ENCODE measurements around the gene GPR3. TPM values are rescaled to one million over a fixed set of nuclear protein-coding genes. Genes with fewer than 3 reads are reported as not detected.
A peak's percentile ranks its signal among the peaks of the same experiment; 100 is the strongest.

Gene GPR3
- total and polyA plus RNA-seq, 2 donors (not counting 3 experiments of a cell fraction or from before 2014, with no cell fraction given): 1.8 TPM

DNA sequence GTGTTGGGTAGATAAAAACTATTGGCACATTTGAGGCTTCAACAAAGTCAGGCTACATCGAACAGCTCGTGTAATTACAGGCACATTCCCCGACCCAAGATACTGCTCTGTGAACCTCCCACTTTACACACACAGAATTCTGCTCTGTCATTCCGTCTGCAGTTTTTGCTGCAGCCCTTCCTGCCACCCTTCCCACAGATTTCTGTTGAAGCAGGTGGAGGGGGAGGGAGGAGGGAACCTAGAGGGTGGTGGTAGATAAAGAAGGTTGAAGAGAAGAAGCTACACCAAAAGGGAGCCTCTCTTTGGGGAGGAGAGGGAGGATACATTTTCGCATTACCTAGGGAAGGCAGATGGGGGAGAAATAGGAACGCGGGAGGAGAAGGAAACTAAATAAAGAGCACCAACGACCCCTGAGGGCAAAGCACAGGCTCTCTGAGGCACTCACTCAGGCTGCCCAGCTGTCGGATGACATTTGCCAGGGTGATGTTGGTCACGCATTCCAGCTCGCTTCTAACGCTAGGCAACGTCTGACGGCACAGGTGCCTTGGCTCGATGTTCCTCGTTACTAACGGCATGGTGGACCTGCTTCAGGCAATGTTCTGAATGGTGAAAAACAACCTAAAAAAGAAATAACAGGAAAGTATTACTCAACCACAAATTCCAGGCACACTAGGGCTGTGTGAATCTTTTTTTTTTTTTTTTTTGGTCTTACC is 36.0 kb downstream of the GPR3 start:
- peak overlapping the region; percentile 92 for H3K27ac ChIP-seq (ENCODE audit: insufficient read depth, low read depth, low read length)
- intact Hi-C loops (cut with micrococcal nuclease): loop anchor here (2.0 kb wide), 1 partner anchor 26 kb away; no protein-coding TSS in a partner anchor

DNA sequence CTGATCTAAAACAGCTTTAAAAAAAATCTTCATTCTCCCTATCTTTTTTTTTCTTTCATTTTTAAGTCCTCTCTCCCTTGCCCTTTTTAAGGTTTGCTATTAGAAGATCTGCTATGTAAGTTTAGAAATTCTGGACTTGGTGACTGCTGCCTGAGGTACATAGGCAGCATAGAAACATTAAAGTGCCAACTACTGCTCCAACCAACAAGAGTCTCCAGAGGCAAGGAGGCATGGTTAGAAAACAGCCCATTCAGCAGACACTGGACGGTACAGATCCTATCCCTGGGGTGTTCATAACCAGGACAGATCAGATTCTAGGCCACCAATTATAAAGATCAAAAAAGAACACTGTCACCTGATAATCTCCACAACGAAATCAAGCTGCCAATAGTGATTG is 36.6 kb downstream of the GPR3 start:
- TSS peak; percentile 15 for BruUV-seq (replicated peaks)
- dilution Hi-C loops (cut with MboI; ENCODE audit: extremely low pct_ligation_motif_present, low sequenced_read_pairs): no loop called here
- no peak for TF ChIP-seq MYC (IDR thresholded peaks at IDR 0.05; ENCODE audit: low read depth, low read length)
- TF ChIP-seq, protein P1, sequence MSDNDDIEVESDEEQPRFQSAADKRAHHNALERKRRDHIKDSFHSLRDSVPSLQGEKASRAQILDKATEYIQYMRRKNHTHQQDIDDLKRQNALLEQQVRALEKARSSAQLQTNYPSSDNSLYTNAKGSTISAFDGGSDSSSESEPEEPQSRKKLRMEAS (IDR thresholded peaks at IDR 0.05; ENCODE audit: insufficient read depth, insufficient read length): no peak
- TF ChIP-seq POLR2AphosphoS5 (IDR thresholded peaks at IDR 0.05; ENCODE audit: insufficient read depth, low read depth, low read length): no peak
- no peak for TF ChIP-seq EZH2 (IDR thresholded peaks at IDR 0.05; ENCODE audit: borderline replicate concordance, low read depth, low read length, severe bottlenecking)
- TF ChIP-seq FOS (IDR thresholded peaks at IDR 0.05; ENCODE audit: borderline replicate concordance, insufficient read depth, low read length): no peak
- TF ChIP-seq GATA2 (IDR thresholded peaks at IDR 0.05; ENCODE audit: insufficient read depth, insufficient read length, low read depth, low read length): no peak
- TF ChIP-seq, protein P2, sequence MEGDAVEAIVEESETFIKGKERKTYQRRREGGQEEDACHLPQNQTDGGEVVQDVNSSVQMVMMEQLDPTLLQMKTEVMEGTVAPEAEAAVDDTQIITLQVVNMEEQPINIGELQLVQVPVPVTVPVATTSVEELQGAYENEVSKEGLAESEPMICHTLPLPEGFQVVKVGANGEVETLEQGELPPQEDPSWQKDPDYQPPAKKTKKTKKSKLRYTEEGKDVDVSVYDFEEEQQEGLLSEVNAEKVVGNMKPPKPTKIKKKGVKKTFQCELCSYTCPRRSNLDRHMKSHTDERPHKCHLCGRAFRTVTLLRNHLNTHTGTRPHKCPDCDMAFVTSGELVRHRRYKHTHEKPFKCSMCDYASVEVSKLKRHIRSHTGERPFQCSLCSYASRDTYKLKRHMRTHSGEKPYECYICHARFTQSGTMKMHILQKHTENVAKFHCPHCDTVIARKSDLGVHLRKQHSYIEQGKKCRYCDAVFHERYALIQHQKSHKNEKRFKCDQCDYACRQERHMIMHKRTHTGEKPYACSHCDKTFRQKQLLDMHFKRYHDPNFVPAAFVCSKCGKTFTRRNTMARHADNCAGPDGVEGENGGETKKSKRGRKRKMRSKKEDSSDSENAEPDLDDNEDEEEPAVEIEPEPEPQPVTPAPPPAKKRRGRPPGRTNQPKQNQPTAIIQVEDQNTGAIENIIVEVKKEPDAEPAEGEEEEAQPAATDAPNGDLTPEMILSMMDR (IDR thresholded peaks at IDR 0.05; ENCODE audit: extremely low read depth in 1 of 2, insufficient read depth in 1 of 2, low read depth in 1 of 2, low read length in 2 of 2): no peak
- TF ChIP-seq POLR2A (IDR thresholded peaks at IDR 0.05; ENCODE audit: low read depth, low read length): no peak
- no peak for TF ChIP-seq JUN (IDR thresholded peaks at IDR 0.05; ENCODE audit: borderline replicate concordance, insufficient read depth, insufficient read length, low read depth)
- intact Hi-C loops (cut with micrococcal nuclease): loop anchor here (2.0 kb wide), 1 partner anchor 26 kb away; no protein-coding TSS in a partner anchor
- H3K9ac ChIP-seq (replicated peaks; ENCODE audit: extremely low read depth, insufficient read depth, low read length): peak overlapping the region; percentile 63
- peak overlapping the region; percentile 91 for H3K4me2 ChIP-seq (ENCODE audit: insufficient read depth, low read length)
- FAIRE-seq (no peak), DNase-seq (ENCODE audit: low read depth, low spot score) (no peak)
- peaks cover 51% of the 10 kb centered on the region for H3K4me1 ChIP-seq (ENCODE audit: control insufficient read depth, extremely low read depth, insufficient read depth, low read length)
- H3K9me1 ChIP-seq (replicated peaks; ENCODE audit: control insufficient read depth, extremely low read depth, insufficient read depth, low read length): no peaks in the 10 kb centered on the region
- H3K36me3 ChIP-seq (ENCODE audit: control insufficient read depth in 2 of 2, extremely low read depth in 1 of 2, insufficient read depth in 2 of 2, low read length in 2 of 2): peaks cover 6 to 11% of the 10 kb centered on the region in 2 experiments
- no peak overlapping the region for H2AFZ ChIP-seq (ENCODE audit: low read depth, low read length)
- H3K27me3 ChIP-seq (ENCODE audit: control insufficient read depth in 2 of 2, insufficient read depth in 2 of 2, low read length in 2 of 2): no peaks in the 10 kb centered on the region
- ChIA-PET POLR2A (interaction anchor here (0.6 to 1.5 kb wide), 4 partner anchors 12 to 258 kb away, joined by 3 to 8 read pairs (median 4); no protein-coding TSS in a partner anchor), CTCF (interaction anchor here (1.1 to 4.9 kb wide), 10 partner anchors 7 to 128 kb away, joined by 3 to 70 read pairs (median 4); partner anchors contain the start of gene WASF2)
- peak overlapping the region in 1 of 3 experiments; percentile 31 for H3K4me3 ChIP-seq (replicated peaks in 1 of 3; ENCODE audit: insufficient read depth in 1 of 3, low read depth in 1 of 3, low read length in 3 of 3)
- H3K27ac ChIP-seq (ENCODE audit: insufficient read depth, low read depth, low read length): peak overlapping the region; percentile 92
- H3K79me2 ChIP-seq (ENCODE audit: control insufficient read depth, insufficient read depth, low read length): peaks cover 46% of the 10 kb centered on the region
- H3K9me3 ChIP-seq (replicated peaks; ENCODE audit: control insufficient read depth, insufficient read depth, low read length): no peaks in the 10 kb centered on the region
- no peaks in the 10 kb centered on the region for H4K20me1 ChIP-seq (replicated peaks; ENCODE audit: control insufficient read depth, extremely low read depth, insufficient read depth, low read length)

More for the DNA sequence above, 36.0 kb downstream of the GPR3 start:
- CTCF ChIA-PET: interaction anchor here (0.9 to 4.9 kb wide), 7 partner anchors 8 to 128 kb away, joined by 3 to 70 read pairs (median 5); no protein-coding TSS in a partner anchor
- Histone ChIP-seq H3K9me3 (replicated peaks; ENCODE audit: control insufficient read depth, insufficient read depth, low read length) (no peaks in the 10 kb centered on the region), H3K27me3 (ENCODE audit: control insufficient read depth in 2 of 2, insufficient read depth in 2 of 2, low read length in 2 of 2) (no peaks in the 10 kb centered on the region), H3K4me3 (replicated peaks in 1 of 3; ENCODE audit: insufficient read depth in 1 of 3, low read depth in 1 of 3, low read length in 3 of 3) (no peak overlapping the region), H3K9me1 (replicated peaks; ENCODE audit: control insufficient read depth, extremely low read depth, insufficient read depth, low read length) (no peaks in the 10 kb centered on the region), H4K20me1 (replicated peaks; ENCODE audit: control insufficient read depth, extremely low read depth, insufficient read depth, low read length) (no peaks in the 10 kb centered on the region), H3K79me2 (ENCODE audit: control insufficient read depth, insufficient read depth, low read length) (peaks cover 45% of the 10 kb centered on the region), H3K4me1 (ENCODE audit: control insufficient read depth, extremely low read depth, insufficient read depth, low read length) (peaks cover 51% of the 10 kb centered on the region), H2AFZ (ENCODE audit: low read depth, low read length) (no peak overlapping the region), H3K9ac (replicated peaks; ENCODE audit: extremely low read depth, insufficient read depth, low read length) (peak overlapping the region; percentile 63), H3K36me3 (ENCODE audit: control insufficient read depth in 2 of 2, extremely low read depth in 1 of 2, insufficient read depth in 2 of 2, low read length in 2 of 2) (peaks cover 6 to 11% of the 10 kb centered on the region in 2 experiments), H3K4me2 (ENCODE audit: insufficient read depth, low read length) (peak overlapping the region; percentile 91)
- peak; percentile 83 for FAIRE-seq
- BruUV-seq (replicated peaks): TSS peak; percentile 16
- POLR2A ChIA-PET: interaction anchor here (0.6 to 1.5 kb wide), 3 partner anchors 12 to 259 kb away, joined by 3 to 8 read pairs (median 4); no protein-coding TSS in a partner anchor
- peak; percentile 52 for TF ChIP-seq POLR2AphosphoS5 (IDR thresholded peaks at IDR 0.05; ENCODE audit: insufficient read depth, low read depth, low read length)
- TF ChIP-seq EZH2 (IDR thresholded peaks at IDR 0.05; ENCODE audit: borderline replicate concordance, low read depth, low read length, severe bottlenecking): no peak
- TF ChIP-seq JUN (IDR thresholded peaks at IDR 0.05; ENCODE audit: borderline replicate concordance, insufficient read depth, insufficient read length, low read depth): peak; percentile 34
- dilution Hi-C loops (cut with MboI; ENCODE audit: extremely low pct_ligation_motif_present, low sequenced_read_pairs): no loop called here
- DNase-seq (ENCODE audit: low read depth, low spot score): peak; percentile 87
